Measurements from ENCODE around the gene NUDT21.

DNA sequence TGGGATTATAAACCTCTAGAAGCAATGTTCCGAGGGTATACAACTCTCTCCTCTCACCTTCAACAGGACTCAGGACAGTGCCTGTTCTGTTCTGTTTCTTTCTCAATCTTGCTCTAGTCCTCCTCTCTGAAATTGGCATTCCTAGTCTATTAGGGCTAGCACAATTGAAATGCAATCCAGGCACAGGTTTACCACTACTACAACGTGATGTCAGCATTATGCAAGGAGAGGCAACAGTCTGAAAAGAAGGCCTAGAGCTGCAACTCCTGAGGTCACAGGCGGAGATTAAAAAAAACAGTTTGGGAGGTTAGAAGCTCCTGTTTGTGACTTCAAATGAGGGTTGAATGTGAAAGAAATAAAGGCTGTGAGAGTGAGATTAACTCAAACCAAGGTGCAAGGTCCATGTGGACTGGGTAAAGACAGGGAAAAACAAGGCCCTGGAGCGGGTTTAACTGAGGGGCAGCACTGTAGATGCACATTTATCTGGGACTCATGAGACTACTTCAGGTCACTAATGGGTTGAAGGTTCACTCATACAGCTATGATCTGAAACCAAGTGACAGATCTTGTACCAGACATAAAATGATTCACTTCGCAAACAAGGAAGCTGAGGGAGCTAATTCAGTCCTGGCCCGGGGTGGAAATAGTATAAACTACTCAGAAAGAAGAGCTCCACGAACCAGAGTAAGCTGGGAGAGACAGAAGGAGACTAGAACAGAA lies 42.6 kb downstream of the NUDT21 start:
- TF ChIP-seq EZH2phosphoT487 (IDR thresholded peaks at IDR 0.05; ENCODE audit: insufficient read depth, low read depth) (no peak), EZH2 (IDR thresholded peaks at IDR 0.05; ENCODE audit: insufficient read depth, poor library complexity, severe bottlenecking) (no peak)

Measured in GM23248 (cell line).